Peyer's patch (tissue), 4 donors: ENCODE results near the gene ZNF417.

Experiments used
- CTCF ChIP-seq, 6 experiments: fragments of 450-650 bp in 4 of 6; fragments of 200-600 bp in 2 of 6; sonication (generic) in 1 of 6; IDR thresholded peaks; one replicate each; pipeline ENCODE4 v1.5.1; 2017 to 2019; ENCODE audit warnings: antibody characterized with exemption in 6 of 6, mild to moderate bottlenecking in 3 of 6, moderate library complexity in 1 of 6
- POLR2A ChIP-seq, 2 donors: fragments of 450-650 bp; IDR thresholded peaks; one replicate each; pipeline ENCODE4 v1.5.1; 2017; ENCODE audit warnings: antibody characterized with exemption in 2 of 2, mild to moderate bottlenecking in 2 of 2, moderate library complexity in 2 of 2

- TF ChIP-seq POLR2A (IDR thresholded peaks at IDR 0.05) (no peak), CTCF (IDR thresholded peaks at IDR 0.05) (no peak)
These were observed 11.1 kb downstream of the ZNF417 start for GRCh38 chr19:57905258-57905657.
